T-helper 2 cell treated with Interferon-gamma antibody and Interleukin-4, amounts not matched to agents 100 ng/mL and 5 ng/mL, for 36 hours (primary cell): Measurements from ENCODE around the gene GRIP2. TPM values are rescaled to one million over a fixed set of nuclear protein-coding genes. Genes with fewer than 3 reads are reported as not detected.

Experiments used
- intact Hi-C: fragments of 100-400 bp; cut with micrococcal nuclease; formaldehyde crosslinking; loops from one replicate; pipeline ENCODE4 v1.15.1; 2023
- total RNA-seq: library from RNA; stranded (reverse); gene quantifications from 2 replicates; pipeline ENCODE4 v1.2.3, GENCODE V29; 2022

GRIP2 gene
- total RNA-seq, 1 donor from 2014 or later: not detected

GRCh38 chr3:14439501-14440167, 100.5 kb downstream of the GRIP2 start:
- intact Hi-C loops: loop anchor here (10.0 kb wide), 1 partner anchor 265 kb away; the partner anchor contains the start of genes LSM3 and XPC

Other genes with a start within 250 kb of the GRIP2 start
- 41.9 and 43.2 TPM in 2 replicates for gene SLC6A6, start 137.7 kb downstream of the GRIP2 start, total RNA-seq
- 19.9 and 20.5 TPM in 2 replicates for gene CCDC174, start 111.4 kb upstream of the GRIP2 start, total RNA-seq
- 0.20 and 0.30 TPM in 2 replicates for gene C3orf20, start 134.8 kb upstream of the GRIP2 start, total RNA-seq